CD4-positive, alpha-beta T cell treated with Interleukin-4 for 1 hour (primary cell): ENCODE measurements around the gene HIVEP1.

Experiments
- DNase-seq, 2 donors: peaks; one replicate each; pipeline ENCODE4 v3.0.0-alpha.2; 2020 to 2022

The HIVEP1 gene

DNA sequence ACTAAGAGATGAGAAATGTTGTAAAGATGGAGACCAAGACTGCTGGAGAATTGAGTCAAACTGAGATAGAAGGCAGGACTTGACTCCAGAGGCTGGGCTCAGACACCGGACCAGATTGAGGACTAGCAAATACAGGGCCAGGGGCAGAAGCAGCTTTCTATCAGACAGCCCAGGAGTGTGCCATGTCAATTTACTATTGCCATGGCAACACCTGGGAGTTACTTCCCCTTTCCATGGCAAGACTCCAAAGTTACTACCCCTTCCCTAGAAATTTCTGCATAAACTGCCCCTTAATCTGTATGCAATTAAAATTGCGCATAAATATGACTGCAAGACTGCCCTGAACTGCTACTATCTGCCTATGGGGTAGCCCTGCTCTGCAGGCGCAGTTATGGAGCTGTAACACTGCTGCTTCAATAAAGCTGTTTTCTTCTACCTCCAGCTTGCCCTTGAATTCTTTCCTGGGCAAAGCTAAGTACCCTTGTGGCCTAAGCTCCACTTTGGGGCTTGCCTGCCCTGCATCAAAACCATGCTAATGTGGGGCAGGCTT lies 188.0 kb downstream of the HIVEP1 start:
- DNase-seq, result peak in 1 of 2 donors; percentile 14

DNA sequence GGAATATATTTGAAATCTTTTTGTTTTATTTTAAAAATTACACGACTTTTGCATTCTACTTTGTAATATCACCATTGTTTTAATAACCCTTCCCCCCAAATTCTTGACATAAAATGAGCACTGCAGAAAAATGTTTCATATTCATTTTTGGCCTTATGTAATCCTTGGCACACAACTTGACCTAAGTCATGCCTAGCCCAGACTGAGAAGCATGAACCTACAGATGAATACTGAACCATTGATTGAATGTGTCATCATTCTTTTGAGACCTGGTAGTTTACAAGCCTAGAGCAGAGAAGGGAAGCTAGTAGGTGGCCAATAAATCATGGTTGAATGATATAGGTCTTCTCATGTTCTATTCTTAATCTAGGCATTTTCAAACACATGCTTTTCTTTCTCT lies 188.6 kb downstream of the HIVEP1 start:
- no peak for DNase-seq

DNA sequence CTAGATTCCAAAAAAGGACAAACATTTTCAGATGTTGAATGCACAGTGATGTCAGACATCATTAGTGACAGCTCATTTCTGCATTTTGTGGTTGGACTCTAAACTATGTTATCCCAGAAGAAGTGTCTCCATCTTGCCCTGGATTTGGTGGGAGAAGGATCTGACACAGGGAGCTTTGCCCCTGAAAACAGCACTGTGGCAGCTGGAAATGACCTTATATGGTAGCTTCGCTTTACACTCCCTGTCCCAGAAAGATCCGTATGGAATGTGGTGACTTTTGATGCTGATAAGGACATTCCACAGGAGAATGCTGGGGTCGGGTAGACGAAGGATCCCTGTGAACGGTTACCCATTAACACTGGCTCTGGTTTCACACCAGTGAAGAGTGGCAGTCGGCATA lies 190.9 kb downstream of the HIVEP1 start:
- DNase-seq, result no peak

DNA sequence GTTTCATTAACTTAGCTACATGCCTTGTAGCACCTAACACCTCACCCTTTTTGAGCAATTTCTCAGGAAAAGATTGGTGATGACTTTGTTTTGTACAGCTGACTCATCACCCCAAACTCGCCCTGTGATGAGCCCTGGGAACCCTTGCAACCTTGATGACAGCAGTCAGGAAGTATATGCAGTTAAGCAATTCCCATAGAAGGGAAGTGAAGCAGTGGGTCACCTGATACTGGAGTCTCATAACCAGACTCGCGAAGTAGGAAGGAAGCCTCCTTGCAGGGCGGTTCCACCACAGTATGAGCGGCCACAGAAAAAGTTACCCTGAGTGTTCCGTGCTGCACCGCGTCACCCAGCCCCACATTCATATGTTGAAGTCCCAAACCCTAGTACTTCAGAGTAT lies 196.1 kb downstream of the HIVEP1 start:
- DNase-seq, result peak; percentile 26 to 81

DNA sequence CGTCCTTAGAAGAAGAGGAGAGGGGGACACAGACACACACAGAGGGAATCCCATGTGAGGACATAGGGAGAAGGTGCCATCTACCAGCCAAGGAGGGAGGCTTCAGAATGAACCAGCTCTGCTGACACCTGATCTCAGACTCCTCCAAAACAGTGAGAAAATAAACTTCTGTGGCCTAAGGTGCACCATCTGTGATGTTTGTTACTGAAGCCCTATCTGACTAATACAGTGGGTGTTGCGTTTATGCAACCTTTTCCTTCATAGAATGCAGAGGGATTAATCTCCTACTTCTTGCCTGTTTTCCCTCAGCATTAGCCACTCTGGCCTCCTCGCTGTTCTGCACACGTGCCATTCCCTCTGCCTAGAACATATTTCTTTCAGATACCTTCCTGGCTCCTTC lies 196.6 kb downstream of the HIVEP1 start:
- DNase-seq, result no peak
